SK-N-SH treated with all-trans-retinoic acid at 6 μM for 48 hours (cell line): Measurements from ENCODE around the gene NHLRC2.
"Not testable (repeated sequence)": the region's sequence is repeated elsewhere in the genome, so short reads cannot be mapped to it uniquely, and the experiment has no call there.

ENCODE experiments used
- ATAC-seq: fragments of 200-7000 bp; cut with Tn5 transposase; 3 replicates; pipeline ENCODE4 v1.9.1; 2020; ENCODE audit warnings: mild to moderate bottlenecking, moderate library complexity
- ARNTL ChIP-seq: fragments of 450-650 bp; formaldehyde crosslinking; IDR thresholded peaks from 2 replicates; pipeline ENCODE4 v1.5.0; 2020; ENCODE audit warnings: low read depth, mild to moderate bottlenecking, moderate library complexity, borderline replicate concordance
- BACH2 ChIP-seq: fragments of 250-450 bp; sonication (Bioruptor Pico); IDR thresholded peaks from 2 replicates; pipeline ENCODE4 v1.9.0; 2021; ENCODE audit warnings: mild to moderate bottlenecking, borderline replicate concordance
- CSDC2 ChIP-seq: fragments of 250-450 bp; sonication (Bioruptor Pico); IDR thresholded peaks from 2 replicates; pipeline ENCODE4 v1.5.0; 2020; ENCODE audit warnings: mild to moderate bottlenecking, moderate library complexity
- CSRNP3 ChIP-seq: fragments of 250-450 bp; sonication (Bioruptor Pico); IDR thresholded peaks from 2 replicates; pipeline ENCODE4 v1.5.1; 2021; ENCODE audit warnings: mild to moderate bottlenecking, moderate library complexity
- ESRRG ChIP-seq: fragments of 250-450 bp; sonication (Bioruptor Pico); IDR thresholded peaks from 2 replicates; pipeline ENCODE4 v1.6.1; 2021; ENCODE audit warnings: mild to moderate bottlenecking
- GLIS3 ChIP-seq: fragments of 250-450 bp; sonication (Bioruptor Pico); IDR thresholded peaks from 2 replicates; pipeline ENCODE4 v1.5.0; 2020; ENCODE audit warnings: mild to moderate bottlenecking, moderate library complexity
- ISL1 ChIP-seq: fragments of 250-450 bp; sonication (Bioruptor Pico); IDR thresholded peaks from 2 replicates; pipeline ENCODE4 v2.1.2; 2022; ENCODE audit warnings: mild to moderate bottlenecking, moderate library complexity
- PPARA ChIP-seq: fragments of 250-450 bp; sonication (Bioruptor Pico); IDR thresholded peaks from 2 replicates; pipeline ENCODE4 v1.5.0; 2020; ENCODE audit warnings: mild to moderate bottlenecking, borderline replicate concordance
- RARB ChIP-seq: fragments of 250-450 bp; sonication (Bioruptor Pico); IDR thresholded peaks from 2 replicates; pipeline ENCODE4 v1.8.0; 2021; ENCODE audit warnings: mild to moderate bottlenecking, moderate library complexity
- SNAI2 ChIP-seq: fragments of 250-450 bp; sonication (Bioruptor Pico); IDR thresholded peaks from 2 replicates; pipeline ENCODE4 v1.5.0; 2020; ENCODE audit warnings: mild to moderate bottlenecking, moderate library complexity
- TCF4 ChIP-seq: fragments of 250-450 bp; sonication (Bioruptor Pico); IDR thresholded peaks from 2 replicates; pipeline ENCODE4 v1.8.0; 2021; ENCODE audit warnings: mild to moderate bottlenecking, moderate library complexity, borderline replicate concordance
- TOX ChIP-seq: fragments of 250-450 bp; sonication (Bioruptor Pico); IDR thresholded peaks from 2 replicates; pipeline ENCODE4 v1.8.0; 2021; ENCODE audit warnings: mild to moderate bottlenecking, moderate library complexity, borderline replicate concordance
- ZC3H10 ChIP-seq: fragments of 250-450 bp; sonication (Bioruptor Pico); IDR thresholded peaks from 2 replicates; pipeline ENCODE4 v1.5.1; 2021; ENCODE audit warnings: mild to moderate bottlenecking, moderate library complexity
- ZFP3 ChIP-seq: fragments of 250-450 bp; sonication (Bioruptor Pico); IDR thresholded peaks from 2 replicates; pipeline ENCODE4 v1.5.0; 2020; ENCODE audit warnings: mild to moderate bottlenecking, moderate library complexity
- ZFP30 ChIP-seq: fragments of 450-650 bp; formaldehyde crosslinking; IDR thresholded peaks from 2 replicates; pipeline ENCODE4 v1.5.0; 2022; ENCODE audit warnings: mild to moderate bottlenecking, moderate library complexity
- ZNF565 ChIP-seq: fragments of 450-650 bp; formaldehyde crosslinking; conservative IDR thresholded peaks from 2 replicates; pipeline ENCODE4 v1.5.0; 2020; ENCODE audit warnings: low read depth, mild to moderate bottlenecking, moderate library complexity
- ZNF70 ChIP-seq: fragments of 450-650 bp; formaldehyde crosslinking; IDR thresholded peaks from 2 replicates; pipeline ENCODE4 v1.5.0; 2020; ENCODE audit warnings: mild to moderate bottlenecking, moderate library complexity
- ZNF8 ChIP-seq: fragments of 450-650 bp; formaldehyde crosslinking; IDR thresholded peaks from 2 replicates; pipeline ENCODE4 v1.5.0; 2020; ENCODE audit warnings: mild to moderate bottlenecking, moderate library complexity
- TF ChIP-seq, protein P1 (sequence below): fragments of 250-450 bp; sonication (Bioruptor Pico); IDR thresholded peaks from 2 replicates; pipeline ENCODE4 v1.8.0; 2020; ENCODE audit warnings: mild to moderate bottlenecking, moderate library complexity, borderline replicate concordance
- TF ChIP-seq, protein P2 (sequence below): fragments of 250-450 bp; sonication (Bioruptor Pico); IDR thresholded peaks from 2 replicates; pipeline ENCODE4 v1.5.1; 2020; ENCODE audit warnings: low read depth, mild to moderate bottlenecking, moderate library complexity
- TF ChIP-seq, protein P3 (sequence below): fragments of 250-450 bp; sonication (Bioruptor Pico); IDR thresholded peaks from 2 replicates; pipeline ENCODE4 v1.5.0; 2020; ENCODE audit warnings: mild to moderate bottlenecking, moderate library complexity

The NHLRC2 gene

DNA sequence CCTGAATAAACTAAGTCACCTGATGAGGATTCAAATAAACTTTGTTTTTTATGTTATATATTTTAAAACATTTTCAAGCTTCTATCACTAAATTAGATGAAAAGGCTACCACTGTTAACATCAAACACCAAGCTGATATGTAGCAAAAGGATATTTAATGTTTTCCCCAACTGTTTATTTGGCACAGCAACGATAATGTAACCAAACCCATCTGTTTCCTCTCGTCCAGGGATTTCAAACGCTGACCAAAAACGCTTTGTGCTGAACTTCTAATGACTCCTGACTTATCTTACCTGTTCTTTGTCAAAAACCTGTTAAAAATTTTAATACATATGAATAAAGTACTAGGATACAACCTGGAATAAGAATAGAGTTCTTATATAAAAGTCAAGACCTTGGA is 31.1 kb upstream of the NHLRC2 start:
- no peak for ATAC-seq
- TF ChIP-seq ARNTL (CRISPR knock-in tag) (no peak), TOX (no peak), ESRRG (CRISPR knock-in tag) (no peak), ZNF565 (CRISPR knock-in tag) (no peak), TCF4 (CRISPR knock-in tag) (no peak)
- TF ChIP-seq, protein P1, sequence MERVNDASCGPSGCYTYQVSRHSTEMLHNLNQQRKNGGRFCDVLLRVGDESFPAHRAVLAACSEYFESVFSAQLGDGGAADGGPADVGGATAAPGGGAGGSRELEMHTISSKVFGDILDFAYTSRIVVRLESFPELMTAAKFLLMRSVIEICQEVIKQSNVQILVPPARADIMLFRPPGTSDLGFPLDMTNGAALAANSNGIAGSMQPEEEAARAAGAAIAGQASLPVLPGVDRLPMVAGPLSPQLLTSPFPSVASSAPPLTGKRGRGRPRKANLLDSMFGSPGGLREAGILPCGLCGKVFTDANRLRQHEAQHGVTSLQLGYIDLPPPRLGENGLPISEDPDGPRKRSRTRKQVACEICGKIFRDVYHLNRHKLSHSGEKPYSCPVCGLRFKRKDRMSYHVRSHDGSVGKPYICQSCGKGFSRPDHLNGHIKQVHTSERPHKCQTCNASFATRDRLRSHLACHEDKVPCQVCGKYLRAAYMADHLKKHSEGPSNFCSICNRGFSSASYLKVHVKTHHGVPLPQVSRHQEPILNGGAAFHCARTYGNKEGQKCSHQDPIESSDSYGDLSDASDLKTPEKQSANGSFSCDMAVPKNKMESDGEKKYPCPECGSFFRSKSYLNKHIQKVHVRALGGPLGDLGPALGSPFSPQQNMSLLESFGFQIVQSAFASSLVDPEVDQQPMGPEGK (CRISPR knock-in tag): no peak

DNA sequence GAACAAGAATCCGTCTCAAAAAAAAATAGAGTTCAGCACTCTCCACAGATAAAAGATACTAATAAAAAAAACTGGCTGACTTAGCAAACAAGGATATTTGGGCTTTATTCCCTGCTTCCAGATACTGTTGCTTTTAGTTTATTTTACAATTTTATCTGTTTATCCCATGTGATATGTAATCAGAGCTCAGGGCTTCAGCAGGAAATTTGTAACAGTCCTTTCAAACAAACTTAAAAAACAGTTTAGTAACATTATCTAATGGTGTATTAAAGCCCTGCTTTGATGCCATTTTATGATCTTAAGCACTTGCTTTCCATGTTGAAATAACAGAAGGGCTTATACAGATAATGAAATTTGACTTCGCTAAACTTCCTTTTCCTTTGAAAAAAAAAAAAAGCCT is 28.7 kb upstream of the NHLRC2 start:
- no peak for ATAC-seq
- TF ChIP-seq PPARA (CRISPR knock-in tag) (no peak), RARB (no peak), SNAI2 (no peak), ZC3H10 (CRISPR knock-in tag) (no peak), GLIS3 (CRISPR knock-in tag) (no peak), BACH2 (CRISPR knock-in tag) (no peak), CSDC2 (CRISPR knock-in tag) (no peak), ESRRG (CRISPR knock-in tag) (no peak), ARNTL (CRISPR knock-in tag) (no peak), ZNF8 (CRISPR knock-in tag) (no peak), TOX (no peak), TCF4 (CRISPR knock-in tag) (no peak), CSRNP3 (CRISPR knock-in tag) (no peak), ISL1 (no peak)
- TF ChIP-seq, protein P2, sequence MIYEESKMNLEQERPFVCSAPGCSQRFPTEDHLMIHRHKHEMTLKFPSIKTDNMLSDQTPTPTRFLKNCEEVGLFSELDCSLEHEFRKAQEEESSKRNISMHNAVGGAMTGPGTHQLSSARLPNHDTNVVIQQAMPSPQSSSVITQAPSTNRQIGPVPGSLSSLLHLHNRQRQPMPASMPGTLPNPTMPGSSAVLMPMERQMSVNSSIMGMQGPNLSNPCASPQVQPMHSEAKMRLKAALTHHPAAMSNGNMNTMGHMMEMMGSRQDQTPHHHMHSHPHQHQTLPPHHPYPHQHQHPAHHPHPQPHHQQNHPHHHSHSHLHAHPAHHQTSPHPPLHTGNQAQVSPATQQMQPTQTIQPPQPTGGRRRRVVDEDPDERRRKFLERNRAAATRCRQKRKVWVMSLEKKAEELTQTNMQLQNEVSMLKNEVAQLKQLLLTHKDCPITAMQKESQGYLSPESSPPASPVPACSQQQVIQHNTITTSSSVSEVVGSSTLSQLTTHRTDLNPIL (CRISPR knock-in tag): no peak
- TF ChIP-seq, protein P3, sequence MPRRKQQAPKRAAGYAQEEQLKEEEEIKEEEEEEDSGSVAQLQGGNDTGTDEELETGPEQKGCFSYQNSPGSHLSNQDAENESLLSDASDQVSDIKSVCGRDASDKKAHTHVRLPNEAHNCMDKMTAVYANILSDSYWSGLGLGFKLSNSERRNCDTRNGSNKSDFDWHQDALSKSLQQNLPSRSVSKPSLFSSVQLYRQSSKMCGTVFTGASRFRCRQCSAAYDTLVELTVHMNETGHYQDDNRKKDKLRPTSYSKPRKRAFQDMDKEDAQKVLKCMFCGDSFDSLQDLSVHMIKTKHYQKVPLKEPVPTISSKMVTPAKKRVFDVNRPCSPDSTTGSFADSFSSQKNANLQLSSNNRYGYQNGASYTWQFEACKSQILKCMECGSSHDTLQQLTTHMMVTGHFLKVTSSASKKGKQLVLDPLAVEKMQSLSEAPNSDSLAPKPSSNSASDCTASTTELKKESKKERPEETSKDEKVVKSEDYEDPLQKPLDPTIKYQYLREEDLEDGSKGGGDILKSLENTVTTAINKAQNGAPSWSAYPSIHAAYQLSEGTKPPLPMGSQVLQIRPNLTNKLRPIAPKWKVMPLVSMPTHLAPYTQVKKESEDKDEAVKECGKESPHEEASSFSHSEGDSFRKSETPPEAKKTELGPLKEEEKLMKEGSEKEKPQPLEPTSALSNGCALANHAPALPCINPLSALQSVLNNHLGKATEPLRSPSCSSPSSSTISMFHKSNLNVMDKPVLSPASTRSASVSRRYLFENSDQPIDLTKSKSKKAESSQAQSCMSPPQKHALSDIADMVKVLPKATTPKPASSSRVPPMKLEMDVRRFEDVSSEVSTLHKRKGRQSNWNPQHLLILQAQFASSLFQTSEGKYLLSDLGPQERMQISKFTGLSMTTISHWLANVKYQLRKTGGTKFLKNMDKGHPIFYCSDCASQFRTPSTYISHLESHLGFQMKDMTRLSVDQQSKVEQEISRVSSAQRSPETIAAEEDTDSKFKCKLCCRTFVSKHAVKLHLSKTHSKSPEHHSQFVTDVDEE: no peak

- ATAC-seq: not testable (repeated sequence)
These were observed 25.9 kb upstream of the NHLRC2 start for GRCh38 chr10:113828567-113828966.

DNA sequence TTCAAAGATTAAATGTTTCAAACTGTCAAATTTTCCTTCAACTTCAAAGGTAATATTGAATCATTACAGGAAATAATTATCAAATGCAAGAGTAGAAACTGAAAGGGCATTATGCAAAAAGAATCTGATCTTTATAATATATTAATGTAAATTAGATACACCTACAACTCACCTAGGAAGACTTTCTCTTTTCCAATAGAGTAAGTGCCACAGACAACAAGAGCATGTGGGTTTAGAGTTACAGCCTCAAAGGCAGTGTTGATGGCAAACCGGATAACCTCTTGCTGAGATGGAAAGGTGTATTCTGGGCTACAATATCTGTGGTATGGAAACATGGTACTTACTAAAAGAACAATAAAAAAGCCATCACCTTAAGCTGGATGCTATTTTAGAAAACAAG is 12.3 kb upstream of the NHLRC2 start:
- ATAC-seq: no peak

More for the DNA sequence above, 12.3 kb upstream of the NHLRC2 start:
- no peak for TF ChIP-seq ZFP30 (CRISPR knock-in tag)
- TF ChIP-seq BACH2 (CRISPR knock-in tag): no peak
- TF ChIP-seq, protein P1 (CRISPR knock-in tag): no peak
- TF ChIP-seq ZFP3 (CRISPR knock-in tag): no peak
- TF ChIP-seq ZNF70 (CRISPR knock-in tag): no peak
- TF ChIP-seq CSDC2 (CRISPR knock-in tag): no peak
- TF ChIP-seq PPARA (CRISPR knock-in tag): no peak
- TF ChIP-seq RARB: no peak
- TF ChIP-seq GLIS3 (CRISPR knock-in tag): no peak
- no peak for TF ChIP-seq ARNTL (CRISPR knock-in tag)
- no peak for TF ChIP-seq ZNF565 (CRISPR knock-in tag)
- no peak for TF ChIP-seq ESRRG (CRISPR knock-in tag)
- no peak for TF ChIP-seq TCF4 (CRISPR knock-in tag)
- no peak for TF ChIP-seq CSRNP3 (CRISPR knock-in tag)
